ENCODE measurements around the gene KCNMA1.

GRCh38 chr10:77494756-77495541, 142.7 kb downstream of the KCNMA1 start:
- TF ChIP-seq, protein P1, sequence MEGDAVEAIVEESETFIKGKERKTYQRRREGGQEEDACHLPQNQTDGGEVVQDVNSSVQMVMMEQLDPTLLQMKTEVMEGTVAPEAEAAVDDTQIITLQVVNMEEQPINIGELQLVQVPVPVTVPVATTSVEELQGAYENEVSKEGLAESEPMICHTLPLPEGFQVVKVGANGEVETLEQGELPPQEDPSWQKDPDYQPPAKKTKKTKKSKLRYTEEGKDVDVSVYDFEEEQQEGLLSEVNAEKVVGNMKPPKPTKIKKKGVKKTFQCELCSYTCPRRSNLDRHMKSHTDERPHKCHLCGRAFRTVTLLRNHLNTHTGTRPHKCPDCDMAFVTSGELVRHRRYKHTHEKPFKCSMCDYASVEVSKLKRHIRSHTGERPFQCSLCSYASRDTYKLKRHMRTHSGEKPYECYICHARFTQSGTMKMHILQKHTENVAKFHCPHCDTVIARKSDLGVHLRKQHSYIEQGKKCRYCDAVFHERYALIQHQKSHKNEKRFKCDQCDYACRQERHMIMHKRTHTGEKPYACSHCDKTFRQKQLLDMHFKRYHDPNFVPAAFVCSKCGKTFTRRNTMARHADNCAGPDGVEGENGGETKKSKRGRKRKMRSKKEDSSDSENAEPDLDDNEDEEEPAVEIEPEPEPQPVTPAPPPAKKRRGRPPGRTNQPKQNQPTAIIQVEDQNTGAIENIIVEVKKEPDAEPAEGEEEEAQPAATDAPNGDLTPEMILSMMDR (IDR thresholded peaks at IDR 0.05): no peak
- TF ChIP-seq POLR2A (IDR thresholded peaks at IDR 0.05) (no peak), POLR2AphosphoS5 (IDR thresholded peaks at IDR 0.05) (no peak), EP300 (IDR thresholded peaks at IDR 0.05) (no peak)
